ENCODE measurements around the gene TMEM63C. TPM values are rescaled to one million over a fixed set of nuclear protein-coding genes. Genes with fewer than 3 reads are reported as not detected.

The TMEM63C gene
- total RNA-seq, 6 donors from 2014 or later: 0.15 to 8.3 (median 0.80) TPM; not detected in 2

- Histone ChIP-seq H3K27me3 (peaks cover 0 to 14% (median 9%) of the 10 kb centered on the region in 4 donors), H3K36me3 (no peaks in the 10 kb centered on the region), H3K4me1 (peaks cover 0 to 11% (median 0%) of the 10 kb centered on the region in 4 donors), H3K27ac (no peak overlapping the region), H3K4me3 (no peak overlapping the region), H3K9me3 (peaks cover 0 to 14% (median 8%) of the 10 kb centered on the region in 4 donors)
- no peak for DNase-seq
- 15 to 35% methylated on average over 5 to 7 of the region's 8 CpGs for WGBS, 2 donors
- ATAC-seq (ENCODE audit: low FRiP score in 2 of 2): no peak
- TF ChIP-seq EP300 (IDR thresholded peaks at IDR 0.05) (no peak), CTCF (IDR thresholded peaks at IDR 0.05) (no peak), POLR2AphosphoS5 (IDR thresholded peaks at IDR 0.05) (no peak), POLR2A (IDR thresholded peaks at IDR 0.05) (no peak)
Measured at GRCh38 chr14:77268989-77269600, 87.5 kb downstream of the TMEM63C start.

- Histone ChIP-seq H3K36me3 (no peaks in the 10 kb centered on the region), H3K27ac (no peak overlapping the region), H3K27me3 (peaks cover 0 to 14% (median 9%) of the 10 kb centered on the region in 4 donors), H3K4me3 (no peak overlapping the region), H3K9me3 (peaks cover 0 to 14% (median 8%) of the 10 kb centered on the region in 4 donors), H3K4me1 (peaks cover 0 to 11% (median 0%) of the 10 kb centered on the region in 4 donors)
- DNase-seq (peak in 1 of 2 donors; percentile 81), ATAC-seq (ENCODE audit: low FRiP score in 2 of 2) (peak in 1 of 2 donors; percentile 8)
- no peak for TF ChIP-seq EP300 (IDR thresholded peaks at IDR 0.05)
- TF ChIP-seq POLR2A (IDR thresholded peaks at IDR 0.05): no peak
- TF ChIP-seq POLR2AphosphoS5 (IDR thresholded peaks at IDR 0.05): no peak
- TF ChIP-seq CTCF (IDR thresholded peaks at IDR 0.05): no peak
- 6% methylated on average over 48 of the region's 84 CpGs; no CpG with 5 or more reads in 1 of the 2 donors for WGBS, 2 donors
Measured at GRCh38 chr14:77270361-77271112, 88.9 kb downstream of the TMEM63C start.

GRCh38 chr14:77271113-77271710, 89.6 kb downstream of the TMEM63C start, which contains the start of gene NGB:
NGB (minus strand) TSS chr14:77271206; CDS start chr14:77270937, 269 bp downstream.
- H3K4me1 ChIP-seq: peaks cover 0 to 11% (median 0%) of the 10 kb centered on the region in 4 donors
- 47 to 51% methylated on average over 5 to 8 of the region's 38 CpGs for WGBS, 2 donors
- no peak for TF ChIP-seq POLR2A (IDR thresholded peaks at IDR 0.05)
- TF ChIP-seq POLR2AphosphoS5 (IDR thresholded peaks at IDR 0.05): no peak
- no peak for TF ChIP-seq CTCF (IDR thresholded peaks at IDR 0.05)
- TF ChIP-seq EP300 (IDR thresholded peaks at IDR 0.05): no peak
- DNase-seq: peak in 1 of 2 donors; percentile 70
- H3K9me3 ChIP-seq: peaks cover 0 to 14% (median 8%) of the 10 kb centered on the region in 4 donors
- H3K4me3 ChIP-seq: no peak within 1 kb of the TSS
- H3K36me3 ChIP-seq: peaks cover 0 to 1% (median 0%) of the 10 kb centered on the region in 4 donors
- ATAC-seq (ENCODE audit: low FRiP score in 2 of 2): no peak
- no peak within 1 kb of the TSS for H3K27ac ChIP-seq
- peaks cover 0 to 14% (median 9%) of the 10 kb centered on the region in 4 donors for H3K27me3 ChIP-seq

- Histone ChIP-seq H3K9me3 (peaks cover 0 to 13% (median 8%) of the 10 kb centered on the region in 4 donors), H3K4me1 (peaks cover 0 to 11% (median 0%) of the 10 kb centered on the region in 4 donors), H3K27me3 (peaks cover 0 to 14% (median 9%) of the 10 kb centered on the region in 4 donors), H3K4me3 (no peak overlapping the region), H3K27ac (no peak overlapping the region), H3K36me3 (peaks cover 0 to 12% (median 2%) of the 10 kb centered on the region in 4 donors)
- DNase-seq (no peak), ATAC-seq (ENCODE audit: low FRiP score in 2 of 2) (no peak)
- no peak for TF ChIP-seq POLR2A (IDR thresholded peaks at IDR 0.05)
- TF ChIP-seq POLR2AphosphoS5 (IDR thresholded peaks at IDR 0.05): no peak
- no peak for TF ChIP-seq CTCF (IDR thresholded peaks at IDR 0.05)
- TF ChIP-seq EP300 (IDR thresholded peaks at IDR 0.05): no peak
- WGBS, 2 donors: 77 to 84% methylated on average over 4 of the region's 4 CpGs
Measured at GRCh38 chr14:77272261-77272660, 90.7 kb downstream of the TMEM63C start.
